Activated naive CD8-positive, alpha-beta T cell treated with anti-CD3 and anti-CD28 coated beads, Interleukin-2, amount 50 U/mL, for 24 hours (primary cell): ENCODE results near the gene AZIN2.
"Not testable (repeated sequence)": the region's sequence is repeated elsewhere in the genome, so short reads cannot be mapped to it uniquely, and the experiment has no call there.

ENCODE experiments used
- ATAC-seq: fragments of 150-1000 bp; cut with Tn5 transposase; one replicate; pipeline ENCODE4 v1.10.0; 2021
- DNase-seq: peaks from one replicate; pipeline ENCODE4 v3.0.0; 2021
- H3K27ac Mint-ChIP-seq: one replicate; pipeline ENCODE4 v1.8.0; 2021; ENCODE audit warnings: mild to moderate bottlenecking, mixed read lengths
- H3K27me3 Mint-ChIP-seq: one replicate; pipeline ENCODE4 v1.8.0; 2021; ENCODE audit warnings: mixed read lengths
- H3K36me3 Mint-ChIP-seq: one replicate; pipeline ENCODE4 v1.8.0; 2021; ENCODE audit warnings: low read depth, mixed read lengths
- H3K4me1 Mint-ChIP-seq: one replicate; pipeline ENCODE4 v1.8.0; 2021; ENCODE audit warnings: mixed read lengths
- H3K4me3 Mint-ChIP-seq: one replicate; pipeline ENCODE4 v1.8.0; 2021; ENCODE audit warnings: mild to moderate bottlenecking, moderate library complexity, mixed read lengths
- H3K9me3 Mint-ChIP-seq: one replicate; pipeline ENCODE4 v1.8.0; 2021; ENCODE audit warnings: mixed read lengths

The AZIN2 gene

GRCh38 chr1:33047839-33048305 is 33.1 kb upstream of the AZIN2 start:
- peaks cover 16% of the 10 kb centered on the region for H3K4me1 Mint-ChIP-seq
- peaks cover 7% of the 10 kb centered on the region for H3K27me3 Mint-ChIP-seq

GRCh38 chr1:33048426-33048825 is 32.5 kb upstream of the AZIN2 start:
- Mint-ChIP-seq H3K36me3 (no peaks in the 10 kb centered on the region), H3K4me3 (no peak overlapping the region), H3K9me3 (no peaks in the 10 kb centered on the region), H3K4me1 (peaks cover 16% of the 10 kb centered on the region), H3K27me3 (peaks cover 7% of the 10 kb centered on the region), H3K27ac (no peak overlapping the region)
- no peak for ATAC-seq
- no peak for DNase-seq

More at GRCh38 chr1:33047839-33048305, 33.1 kb upstream of the AZIN2 start:
- Mint-ChIP-seq H3K9me3 (no peaks in the 10 kb centered on the region), H3K36me3 (no peaks in the 10 kb centered on the region), H3K27ac (no peak overlapping the region), H3K4me3 (no peak overlapping the region)
- DNase-seq (no peak), ATAC-seq (no peak)

- no peak overlapping the region for H3K4me3 Mint-ChIP-seq
- DNase-seq = no peak
- ATAC-seq = no peak
- peaks cover 7% of the 10 kb centered on the region for H3K27me3 Mint-ChIP-seq
- H3K27ac Mint-ChIP-seq = no peak overlapping the region
- no peaks in the 10 kb centered on the region for H3K36me3 Mint-ChIP-seq
- no peaks in the 10 kb centered on the region for H3K9me3 Mint-ChIP-seq
- H3K4me1 Mint-ChIP-seq = peaks cover 16% of the 10 kb centered on the region
Observed at GRCh38 chr1:33049371-33049770, 31.6 kb upstream of the AZIN2 start.

GRCh38 chr1:33050221-33051076 is 30.5 kb upstream of the AZIN2 start:
- ATAC-seq (no peak), DNase-seq (no peak)
- H3K27ac Mint-ChIP-seq = no peak overlapping the region
- no peak overlapping the region for H3K4me3 Mint-ChIP-seq
- no peaks in the 10 kb centered on the region for H3K9me3 Mint-ChIP-seq
- H3K27me3 Mint-ChIP-seq = peaks cover 7% of the 10 kb centered on the region
- H3K36me3 Mint-ChIP-seq = no peaks in the 10 kb centered on the region
- H3K4me1 Mint-ChIP-seq = peaks cover 12% of the 10 kb centered on the region

GRCh38 chr1:33055210-33056008 is 25.5 kb upstream of the AZIN2 start:
- peak; percentile 53 for ATAC-seq
- no peak overlapping the region for H3K27ac Mint-ChIP-seq
- H3K27me3 Mint-ChIP-seq = peaks cover 2% of the 10 kb centered on the region
- H3K4me3 Mint-ChIP-seq = no peak overlapping the region
- no peaks in the 10 kb centered on the region for H3K36me3 Mint-ChIP-seq
- H3K4me1 Mint-ChIP-seq = peaks cover 3% of the 10 kb centered on the region
- DNase-seq = no peak
- H3K9me3 Mint-ChIP-seq = peaks cover 9% of the 10 kb centered on the region

- no peaks in the 10 kb centered on the region for H3K4me1 Mint-ChIP-seq
- no peaks in the 10 kb centered on the region for H3K27me3 Mint-ChIP-seq
- DNase-seq (no peak), ATAC-seq (no peak)
- H3K9me3 Mint-ChIP-seq = peaks cover 9% of the 10 kb centered on the region
- no peak overlapping the region for H3K27ac Mint-ChIP-seq
- H3K36me3 Mint-ChIP-seq = no peaks in the 10 kb centered on the region
- no peak overlapping the region for H3K4me3 Mint-ChIP-seq
Observed at GRCh38 chr1:33056426-33056825, 24.5 kb upstream of the AZIN2 start.

GRCh38 chr1:33057095-33057494 is 23.9 kb upstream of the AZIN2 start:
- Mint-ChIP-seq H3K27ac (no peak overlapping the region), H3K4me1 (no peaks in the 10 kb centered on the region), H3K9me3 (peaks cover 13% of the 10 kb centered on the region), H3K4me3 (no peak overlapping the region), H3K27me3 (no peaks in the 10 kb centered on the region), H3K36me3 (no peaks in the 10 kb centered on the region)
- ATAC-seq = no peak
- no peak for DNase-seq

GRCh38 chr1:33060579-33061083 is 20.3 kb upstream of the AZIN2 start:
- peaks cover 28% of the 10 kb centered on the region for H3K9me3 Mint-ChIP-seq
- H3K4me1 Mint-ChIP-seq = no peaks in the 10 kb centered on the region
- H3K27ac Mint-ChIP-seq = no peak overlapping the region
- no peak overlapping the region for H3K4me3 Mint-ChIP-seq
- ATAC-seq = no peak
- no peaks in the 10 kb centered on the region for H3K27me3 Mint-ChIP-seq
- no peak for DNase-seq
- H3K36me3 Mint-ChIP-seq = peaks cover 8% of the 10 kb centered on the region

- DNase-seq (no peak), ATAC-seq (no peak)
- H3K27ac Mint-ChIP-seq = no peak overlapping the region
- peaks cover 8% of the 10 kb centered on the region for H3K36me3 Mint-ChIP-seq
- peaks cover 37% of the 10 kb centered on the region for H3K9me3 Mint-ChIP-seq
- H3K4me3 Mint-ChIP-seq = no peak overlapping the region
- no peaks in the 10 kb centered on the region for H3K27me3 Mint-ChIP-seq
- H3K4me1 Mint-ChIP-seq = no peaks in the 10 kb centered on the region
Observed at GRCh38 chr1:33061834-33062233, 19.1 kb upstream of the AZIN2 start.

- H3K4me1 Mint-ChIP-seq, H3K36me3 Mint-ChIP-seq, ATAC-seq, H3K27me3 Mint-ChIP-seq, H3K4me3 Mint-ChIP-seq, H3K27ac Mint-ChIP-seq: not testable (repeated sequence)
- H3K9me3 Mint-ChIP-seq = peaks cover 38% of the 10 kb centered on the region
- peak; percentile 30 for DNase-seq
Observed at GRCh38 chr1:33064284-33064683, 16.7 kb upstream of the AZIN2 start.

- H3K4me1 Mint-ChIP-seq = no peaks in the 10 kb centered on the region
- no peak overlapping the region for H3K27ac Mint-ChIP-seq
- H3K9me3 Mint-ChIP-seq = peaks cover 35% of the 10 kb centered on the region
- peaks cover 4% of the 10 kb centered on the region for H3K27me3 Mint-ChIP-seq
- no peak overlapping the region for H3K4me3 Mint-ChIP-seq
- DNase-seq (no peak), ATAC-seq (no peak)
- peaks cover 10% of the 10 kb centered on the region for H3K36me3 Mint-ChIP-seq
Observed at GRCh38 chr1:33065301-33065700, 15.7 kb upstream of the AZIN2 start.

- H3K4me1 Mint-ChIP-seq, ATAC-seq, H3K27ac Mint-ChIP-seq, DNase-seq, H3K36me3 Mint-ChIP-seq, H3K27me3 Mint-ChIP-seq, H3K4me3 Mint-ChIP-seq: not testable (repeated sequence)
- H3K9me3 Mint-ChIP-seq = peaks cover 35% of the 10 kb centered on the region
Observed at GRCh38 chr1:33066477-33066876, 14.5 kb upstream of the AZIN2 start.

- not testable (repeated sequence) for ATAC-seq, H3K4me3 Mint-ChIP-seq, DNase-seq, H3K27ac Mint-ChIP-seq, H3K4me1 Mint-ChIP-seq, H3K36me3 Mint-ChIP-seq, H3K27me3 Mint-ChIP-seq
- peaks cover 30% of the 10 kb centered on the region for H3K9me3 Mint-ChIP-seq
Observed at GRCh38 chr1:33068108-33068507, 12.8 kb upstream of the AZIN2 start.

GRCh38 chr1:33070628-33071027 is 10.3 kb upstream of the AZIN2 start:
- Mint-ChIP-seq H3K9me3 (peaks cover 16% of the 10 kb centered on the region), H3K4me1 (no peaks in the 10 kb centered on the region), H3K36me3 (peaks cover 1% of the 10 kb centered on the region), H3K4me3 (no peak overlapping the region), H3K27me3 (peaks cover 4% of the 10 kb centered on the region), H3K27ac (no peak overlapping the region)
- DNase-seq = no peak
- ATAC-seq = no peak

- Mint-ChIP-seq H3K36me3 (no peaks in the 10 kb centered on the region), H3K27me3 (no peaks in the 10 kb centered on the region), H3K4me1 (no peaks in the 10 kb centered on the region), H3K4me3 (no peak overlapping the region), H3K9me3 (no peaks in the 10 kb centered on the region), H3K27ac (no peak overlapping the region)
- no peak for DNase-seq
- ATAC-seq = no peak
Observed at GRCh38 chr1:33072707-33073106, 8.2 kb upstream of the AZIN2 start.
